Ovary (tissue), 9 donors: ENCODE measurements around the gene LRRC26. TPM values are rescaled to one million over a fixed set of nuclear protein-coding genes. Genes with fewer than 3 reads are reported as not detected.
A peak's percentile ranks its signal among the peaks of the same experiment; 100 is the strongest.

ENCODE experiments used
- DNase-seq, 5 donors: peaks; one replicate each; pipeline ENCODE4 v3.0.0-alpha.2; 2019 to 2020
- H3K27ac ChIP-seq, 2 donors: fragments of 200-600 bp; one replicate each; pipeline versions ENCODE4 v1.5.1 to v1.8.0; 2019 to 2022
- H3K27me3 ChIP-seq: fragments of 200-600 bp; one replicate; pipeline ENCODE4 v1.8.0; 2022
- H3K36me3 ChIP-seq: fragments of 200-600 bp; sonication (generic); one replicate; pipeline ENCODE4 v1.5.1; 2019
- H3K4me1 ChIP-seq: one replicate; pipeline ENCODE4 v1.8.1; 2013; ENCODE audit warnings: mild to moderate bottlenecking, moderate library complexity; ENCODE audit not compliant: insufficient read depth
- H3K4me3 ChIP-seq: fragments of 200-600 bp; sonication (generic); one replicate; pipeline ENCODE4 v1.5.1; 2017
- H3K9me3 ChIP-seq, 2 donors: fragments of 200-600 bp in 1 of 2; sonication (generic) in 1 of 2; one replicate each; pipeline versions ENCODE4 v1.5.1 to v1.8.1; 2013 to 2019; ENCODE audit warnings: mild to moderate bottlenecking in 1 of 2, moderate library complexity in 1 of 2
- EP300 ChIP-seq: sonication (generic); formaldehyde crosslinking; IDR thresholded peaks from one replicate; pipeline ENCODE4 v1.6.1; 2017; ENCODE audit warnings: antibody characterized with exemption
- POLR2A ChIP-seq: fragments of 450-650 bp; IDR thresholded peaks from one replicate; pipeline ENCODE4 v1.6.1; 2017; ENCODE audit warnings: antibody characterized with exemption, mild to moderate bottlenecking, moderate library complexity
- WGBS, 3 donors: extraction: QIAGEN DNeasy Blood & Tissue Kit in 1 of 3; methylation state at CpG; one replicate each; pipeline versions ENCODE4 v1.1.5 to v1.1.7; 2013 to 2017; 5-methylcytosine and 5-hydroxymethylcytosine counted together
- intact Hi-C, 4 donors: fragments of 100-400 bp; cut with DNase I; formaldehyde crosslinking; loops; one replicate each; pipeline versions ENCODE4 v1.11.0 to v1.15.1; 2022 to 2023
- polyA plus RNA-seq, 2 donors: library from polyadenylated mRNA; stranded (reverse); fragments of 200-250 nt in 1 of 2; fragments of 350-450 nt in 1 of 2; fragmentation: Illumina TruSeq in 1 of 2; extraction: RNeasy Lipid Tissue Mini Kit (QIAGEN cat#74804) in 1 of 2; gene quantifications; one replicate each; pipeline ENCODE4 v1.2.3, GENCODE V29; 2013 to 2014
- total RNA-seq, 7 donors: library from RNA; depleted of rRNA in 2 of 7; stranded (reverse); fragments of >200 nt in 2 of 7; fragmentation: NEBNext Ultra II Directional in 3 of 7; extraction: Animal tissue kit (Norgen Biotek cat#: 25700) in 3 of 7; gene quantifications; one replicate each; pipeline versions ENCODE4 v1.1.0 to v1.2.4, GENCODE V29; 2016 to 2023
- TF ChIP-seq, protein P1 (sequence below), 3 donors: fragments of 450-650 bp in 2 of 3; fragments of 200-600 bp in 1 of 3; IDR thresholded peaks; one replicate each; pipeline versions ENCODE4 v1.5.1 to v1.8.0; 2016 to 2022; ENCODE audit warnings: antibody characterized with exemption in 3 of 3, mild to moderate bottlenecking in 1 of 3
- donor health status: DM: no; HTN: no; CAD: no; lungs with moderate emphysema.
- donor health status: DM: no; HTN: no; CAD: no.
- donor health status: Bipolar disorder and iron deficiency.
- donor health status: DM: yes; HTN: yes; CAD: no.
- donor health status: DM: no; HTN: no; CAD: no.
- donor health status: DM: yes; HTN: yes; CAD: no.

The LRRC26 gene
- total and polyA plus RNA-seq, 9 donors, result 0.23 to 3.0 TPM; not detected in 7

GRCh38 chr9:137188490-137189296 lies 18.8 kb upstream of the LRRC26 start, which contains the start of the genes ANAPC2 and SSNA1:
ANAPC2 (minus strand) TSS chr9:137188560; CDS start chr9:137188532, 28 bp downstream.
SSNA1 (plus strand) TSS chr9:137188676; CDS start chr9:137188727, 51 bp downstream.
- intact Hi-C loops, result no loop called here
- TF ChIP-seq POLR2A, result peak; percentile 82
- no peak for TF ChIP-seq EP300
- TF ChIP-seq, protein P1, sequence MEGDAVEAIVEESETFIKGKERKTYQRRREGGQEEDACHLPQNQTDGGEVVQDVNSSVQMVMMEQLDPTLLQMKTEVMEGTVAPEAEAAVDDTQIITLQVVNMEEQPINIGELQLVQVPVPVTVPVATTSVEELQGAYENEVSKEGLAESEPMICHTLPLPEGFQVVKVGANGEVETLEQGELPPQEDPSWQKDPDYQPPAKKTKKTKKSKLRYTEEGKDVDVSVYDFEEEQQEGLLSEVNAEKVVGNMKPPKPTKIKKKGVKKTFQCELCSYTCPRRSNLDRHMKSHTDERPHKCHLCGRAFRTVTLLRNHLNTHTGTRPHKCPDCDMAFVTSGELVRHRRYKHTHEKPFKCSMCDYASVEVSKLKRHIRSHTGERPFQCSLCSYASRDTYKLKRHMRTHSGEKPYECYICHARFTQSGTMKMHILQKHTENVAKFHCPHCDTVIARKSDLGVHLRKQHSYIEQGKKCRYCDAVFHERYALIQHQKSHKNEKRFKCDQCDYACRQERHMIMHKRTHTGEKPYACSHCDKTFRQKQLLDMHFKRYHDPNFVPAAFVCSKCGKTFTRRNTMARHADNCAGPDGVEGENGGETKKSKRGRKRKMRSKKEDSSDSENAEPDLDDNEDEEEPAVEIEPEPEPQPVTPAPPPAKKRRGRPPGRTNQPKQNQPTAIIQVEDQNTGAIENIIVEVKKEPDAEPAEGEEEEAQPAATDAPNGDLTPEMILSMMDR (IDR thresholded peaks at IDR 0.05), result peak in 2 of 3 donors; percentile 27 to 46
- Histone ChIP-seq H3K27me3 (no peaks in the 10 kb centered on the region), H3K9me3 (no peaks in the 10 kb centered on the region), H3K4me3 (peak within 1 kb of the TSS; percentile 98), H3K27ac (peak within 1 kb of the TSS; percentile 88 to 93), H3K4me1 (peaks cover 19% of the 10 kb centered on the region), H3K36me3 (no peaks in the 10 kb centered on the region)
- peak; percentile 92 to 97 (median 96) for DNase-seq
- WGBS, 3 donors, result 0% methylated on average over 81 to 98 of the region's 98 CpGs

GRCh38 chr9:137188086-137188489 lies 18.2 kb upstream of the LRRC26 start:
- Histone ChIP-seq H3K4me1 (peaks cover 19% of the 10 kb centered on the region), H3K27ac (peak overlapping the region; percentile 88 to 93), H3K27me3 (no peaks in the 10 kb centered on the region), H3K9me3 (no peaks in the 10 kb centered on the region), H3K36me3 (no peaks in the 10 kb centered on the region), H3K4me3 (peak overlapping the region; percentile 98)
- WGBS, 3 donors, result 0 to 1% (median 0%) methylated on average over 30 to 31 of the region's 31 CpGs
- TF ChIP-seq POLR2A (no peak), EP300 (no peak)
- TF ChIP-seq, protein P1 (IDR thresholded peaks at IDR 0.05), result no peak
- intact Hi-C loops, result no loop called here
- DNase-seq, result no peak

GRCh38 chr9:137187386-137187785 lies 17.5 kb upstream of the LRRC26 start:
- peak overlapping the region; percentile 98 for H3K4me3 ChIP-seq
- no peaks in the 10 kb centered on the region for H3K9me3 ChIP-seq
- H3K27me3 ChIP-seq, result no peaks in the 10 kb centered on the region
- WGBS, 3 donors, result 77 to 87% (median 82%) methylated on average over 15 of the region's 15 CpGs
- H3K27ac ChIP-seq, result no peak overlapping the region
- TF ChIP-seq, protein P1 (IDR thresholded peaks at IDR 0.05), result no peak
- TF ChIP-seq POLR2A (no peak), EP300 (no peak)
- intact Hi-C loops, result no loop called here
- H3K4me1 ChIP-seq, result peaks cover 19% of the 10 kb centered on the region
- DNase-seq, result no peak
- H3K36me3 ChIP-seq, result no peaks in the 10 kb centered on the region

DNA sequence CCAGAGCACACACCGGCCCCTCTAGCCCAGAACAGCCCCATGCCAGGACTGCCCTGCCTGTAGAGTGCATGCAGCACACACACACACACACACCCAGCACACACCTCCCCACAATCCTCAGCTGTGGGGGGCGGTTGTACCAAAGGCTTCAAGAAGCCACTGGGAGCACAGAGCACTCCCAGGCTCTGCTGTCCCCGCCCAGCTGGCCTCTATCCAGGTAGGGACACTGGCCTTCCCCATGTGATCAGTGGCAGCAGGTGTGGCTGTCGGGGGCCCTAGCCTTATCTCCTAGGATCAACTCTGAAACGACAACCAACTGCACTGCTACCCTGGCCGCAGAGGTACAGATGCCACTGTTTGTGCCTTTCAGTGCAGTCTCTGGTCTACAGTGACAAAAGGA lies 16.5 kb upstream of the LRRC26 start:
- no peak overlapping the region for H3K27ac ChIP-seq
- H3K4me1 ChIP-seq, result peaks cover 19% of the 10 kb centered on the region
- 56 to 76% (median 73%) methylated on average over 5 to 6 of the region's 6 CpGs for WGBS, 3 donors
- H3K27me3 ChIP-seq, result no peaks in the 10 kb centered on the region
- TF ChIP-seq EP300 (no peak), POLR2A (no peak)
- TF ChIP-seq, protein P1 (IDR thresholded peaks at IDR 0.05), result no peak
- intact Hi-C loops, result no loop called here
- no peaks in the 10 kb centered on the region for H3K36me3 ChIP-seq
- no peaks in the 10 kb centered on the region for H3K9me3 ChIP-seq
- DNase-seq, result no peak
- H3K4me3 ChIP-seq, result no peak overlapping the region
